Superior temporal gyrus (tissue), 1 donor: ENCODE data around the gene RUBCNL.
A peak's percentile ranks its signal among the peaks of the same experiment; 100 is the strongest.
"Not testable (repeated sequence)": the region's sequence is repeated elsewhere in the genome, so short reads cannot be mapped to it uniquely, and the experiment has no call there.

ENCODE experiments used
- DNase-seq: peaks from one replicate; pipeline ENCODE4 v3.0.0-alpha.2; 2016; ENCODE audit errors: extremely low spot score

RUBCNL gene

DNA sequence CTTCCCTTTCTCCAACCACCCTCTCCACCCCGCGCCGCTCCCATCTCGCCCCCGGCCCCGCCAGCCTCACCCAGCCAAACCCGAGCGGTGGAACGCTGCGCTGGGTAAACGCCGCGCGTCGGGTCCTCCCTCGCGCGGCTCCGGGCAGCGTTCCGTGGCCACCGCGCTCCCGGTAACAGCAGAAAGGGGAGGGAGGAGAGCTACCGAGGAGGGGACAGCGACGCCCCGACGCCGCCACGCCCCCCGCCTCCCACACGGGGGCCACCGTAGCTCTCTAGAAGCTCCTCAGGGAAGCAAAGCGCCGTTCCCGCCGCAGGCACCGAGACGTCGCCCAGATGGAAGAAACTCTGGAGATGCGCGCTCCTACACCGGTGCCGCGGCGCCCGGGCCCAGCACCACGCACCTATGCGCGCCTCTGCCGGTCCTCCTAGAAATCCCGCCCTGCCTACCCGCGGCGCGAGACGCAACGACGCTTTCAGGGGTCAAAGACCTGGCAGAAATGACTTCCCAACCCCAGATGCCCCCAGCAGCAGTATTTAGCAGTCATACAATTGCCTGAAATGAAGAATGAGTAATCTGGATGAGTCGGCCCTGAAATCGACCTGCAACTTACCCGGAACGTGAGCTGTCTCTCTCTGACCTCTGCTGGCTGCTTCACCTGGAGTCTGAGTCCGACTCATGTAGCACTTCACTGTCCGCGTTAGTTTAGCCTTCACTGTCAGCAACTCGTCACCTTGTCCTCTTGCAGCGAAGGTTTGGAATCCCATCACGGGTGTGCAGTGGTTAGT, at the start of gene RUBCNL:
TSS of gene RUBCNL (minus strand) at position 189 of the 788 bp plus-strand sequence. CDS start 14,777 bp downstream, outside the sequence.
- no peak for DNase-seq

DNA sequence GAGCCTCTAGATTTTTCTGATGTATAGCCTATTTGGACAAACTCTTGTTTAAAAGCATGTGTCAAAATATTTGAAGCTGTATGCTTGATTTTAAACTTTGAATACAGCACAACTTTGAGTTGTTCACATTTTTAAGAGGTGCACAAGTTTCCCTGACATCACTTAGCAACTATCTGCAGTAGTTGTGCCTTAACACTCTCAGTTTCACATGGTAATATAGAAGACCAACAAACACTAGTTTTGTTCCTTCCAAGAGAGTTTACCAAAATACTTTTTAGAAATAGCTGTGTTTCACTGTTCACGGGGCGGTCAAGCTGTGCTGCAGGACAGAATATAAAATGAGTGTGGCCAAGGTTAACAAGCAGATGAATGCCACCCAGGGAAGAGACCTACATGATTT, 42.5 kb upstream of the RUBCNL start:
- not testable (repeated sequence) for DNase-seq

DNA sequence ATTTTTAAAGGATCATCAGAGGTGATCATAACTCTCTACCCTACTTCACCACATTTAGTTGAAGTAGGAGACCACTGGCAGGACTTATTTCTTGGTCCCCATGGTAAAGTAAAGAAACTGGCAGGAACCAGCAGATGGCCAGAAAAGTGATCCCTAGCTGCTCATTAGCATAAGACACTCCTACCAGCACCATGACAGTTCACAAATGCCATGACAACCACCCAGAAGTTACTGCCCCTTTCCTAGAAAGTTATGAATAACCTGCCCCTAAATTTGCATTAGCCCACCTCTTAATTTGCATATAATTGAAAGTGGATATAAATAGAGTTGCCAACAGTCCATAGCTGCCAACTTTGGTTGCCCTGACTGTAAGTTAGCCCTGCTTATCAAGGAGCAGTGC, 18.4 kb upstream of the RUBCNL start:
- no peak for DNase-seq

- DNase-seq: no peak
Observed at GRCh38 chr13:46404733-46405100, 17.7 kb upstream of the RUBCNL start.

GRCh38 chr13:46403851-46404732, 17.0 kb upstream of the RUBCNL start:
- DNase-seq: no peak

DNA sequence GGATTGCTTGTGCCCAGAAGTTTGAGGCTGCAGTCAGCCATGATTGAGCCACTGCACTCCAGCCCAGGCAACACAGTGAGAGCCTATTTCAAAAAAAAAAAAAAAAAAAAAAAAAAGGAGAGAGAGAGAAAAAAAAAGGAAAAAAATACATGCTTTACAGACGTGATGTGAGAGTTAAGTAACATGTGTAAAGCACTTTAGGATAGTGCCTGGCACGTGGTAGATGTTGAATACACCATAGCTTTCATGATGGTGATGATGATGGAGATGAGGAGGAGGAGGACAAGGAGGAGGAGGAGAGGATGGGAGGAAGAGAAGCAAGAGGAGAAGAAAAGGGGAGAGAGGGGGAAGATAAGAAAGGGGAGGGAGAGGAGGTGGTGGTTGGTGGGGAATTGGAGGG, 15.1 kb upstream of the RUBCNL start:
- no peak for DNase-seq

DNA sequence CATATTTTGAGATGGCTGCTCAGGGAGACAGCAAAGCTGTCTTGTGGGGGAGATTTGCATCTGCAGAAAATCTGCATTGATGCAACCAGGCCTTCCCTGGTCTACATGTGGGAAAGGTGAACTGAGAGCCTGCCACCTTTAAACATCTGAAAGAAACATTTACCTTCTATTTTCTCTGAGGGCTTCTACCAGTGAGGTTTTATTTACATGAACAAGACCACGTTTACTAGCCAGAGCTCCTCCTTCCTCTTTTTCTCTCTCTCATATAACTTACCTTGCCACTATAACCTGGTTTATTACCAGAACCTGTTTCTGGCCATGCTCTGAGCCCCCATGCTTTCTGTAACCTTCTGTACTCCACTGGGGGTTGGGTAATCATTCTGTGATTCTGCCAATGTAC, 14.4 kb upstream of the RUBCNL start:
- DNase-seq: no peak

- no peak for DNase-seq
Observed at GRCh38 chr13:46396341-46396740, 9.3 kb upstream of the RUBCNL start.

GRCh38 chr13:46392967-46393366, 5.9 kb upstream of the RUBCNL start:
- DNase-seq: no peak

GRCh38 chr13:46389457-46390451, 2.7 kb upstream of the RUBCNL start:
- peak; percentile 95 for DNase-seq

DNA sequence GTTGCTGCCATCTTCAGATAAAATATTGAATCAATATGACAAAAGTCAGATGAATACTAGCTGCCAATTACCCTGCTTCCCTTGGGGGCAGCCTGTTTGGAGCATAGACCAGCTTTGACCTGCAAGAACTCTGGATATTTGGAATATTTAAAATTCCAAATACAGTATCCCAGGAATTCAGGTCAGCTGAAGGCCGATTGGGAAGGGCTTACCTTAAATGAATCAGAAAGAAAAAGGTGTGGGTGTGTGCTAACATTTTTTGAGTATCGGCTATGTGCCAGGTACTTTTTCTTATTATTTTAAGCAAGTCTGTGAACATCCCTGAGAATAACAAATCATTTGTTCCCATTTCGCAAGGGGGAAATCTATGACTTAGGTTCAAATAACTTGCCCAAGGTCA, 1.8 kb upstream of the RUBCNL start:
- DNase-seq: no peak

DNA sequence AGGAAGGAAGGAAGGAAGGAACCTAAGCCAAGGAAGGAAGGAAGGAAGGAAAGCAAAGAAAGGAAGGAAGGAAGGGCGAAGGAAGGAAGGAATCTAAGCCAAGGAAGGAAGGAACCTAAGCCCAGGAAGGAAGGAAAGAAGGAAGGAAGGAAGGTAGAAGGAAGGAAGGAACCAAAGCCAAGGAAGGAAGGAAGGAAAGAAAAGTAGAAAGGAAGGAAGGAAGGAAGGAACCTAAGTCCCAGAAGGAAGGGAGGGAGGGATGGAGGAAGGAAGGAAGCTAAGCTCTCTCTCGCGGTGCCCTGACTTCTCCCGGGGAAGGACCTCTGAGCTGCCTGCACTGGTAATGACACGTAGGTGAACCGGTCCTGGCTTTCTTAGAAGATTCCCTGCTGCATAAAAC, 1.3 kb upstream of the RUBCNL start:
- no peak for DNase-seq

GRCh38 chr13:46386392-46387063, 524 bp downstream of the RUBCNL start:
- no peak for DNase-seq

- DNase-seq: no peak
Observed at GRCh38 chr13:46385946-46386345, 1.1 kb downstream of the RUBCNL start.

- no peak for DNase-seq
Observed at GRCh38 chr13:46383383-46383782, 3.7 kb downstream of the RUBCNL start.

DNA sequence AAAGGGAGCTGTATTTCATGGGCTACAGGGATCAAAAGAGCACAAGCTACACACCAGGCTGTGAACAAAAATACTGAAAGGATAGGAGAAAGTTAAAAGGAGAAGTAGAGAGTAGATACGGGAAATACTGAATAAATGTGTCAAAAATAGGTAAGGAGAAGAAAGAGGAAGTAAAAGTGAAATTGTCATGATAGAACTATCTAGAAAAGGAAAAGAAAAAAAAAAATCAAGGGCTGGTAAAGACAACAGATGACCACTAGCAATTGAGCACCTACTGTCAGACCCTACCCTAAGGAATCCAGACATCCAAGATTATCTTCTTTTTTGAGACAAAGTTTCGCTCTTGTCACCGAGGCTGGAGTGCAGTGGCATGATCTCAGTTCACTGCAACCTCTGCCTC, 4.8 kb downstream of the RUBCNL start:
- no peak for DNase-seq

GRCh38 chr13:46380242-46380641, 6.8 kb downstream of the RUBCNL start:
- no peak for DNase-seq

DNA sequence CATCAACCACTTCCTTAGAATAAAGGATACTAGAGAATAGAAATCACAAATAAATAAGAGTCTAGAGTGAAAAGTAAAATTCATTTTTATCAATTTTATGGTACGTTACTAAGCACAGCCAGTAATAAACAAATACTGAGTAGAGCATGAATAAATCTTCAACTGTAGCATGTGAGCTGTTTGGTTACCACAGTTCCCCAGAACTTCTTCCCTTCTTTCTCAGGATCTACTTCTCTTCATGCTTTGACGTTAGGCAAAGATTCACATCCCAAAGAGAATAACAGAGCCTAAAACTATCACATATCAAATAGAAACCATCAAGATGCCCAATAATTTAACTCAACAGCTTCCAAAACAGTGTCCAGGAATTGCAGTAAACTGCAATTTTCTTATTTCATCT, 7.4 kb downstream of the RUBCNL start:
- DNase-seq: no peak

GRCh38 chr13:46378411-46378810, 8.6 kb downstream of the RUBCNL start:
- DNase-seq: no peak

DNA sequence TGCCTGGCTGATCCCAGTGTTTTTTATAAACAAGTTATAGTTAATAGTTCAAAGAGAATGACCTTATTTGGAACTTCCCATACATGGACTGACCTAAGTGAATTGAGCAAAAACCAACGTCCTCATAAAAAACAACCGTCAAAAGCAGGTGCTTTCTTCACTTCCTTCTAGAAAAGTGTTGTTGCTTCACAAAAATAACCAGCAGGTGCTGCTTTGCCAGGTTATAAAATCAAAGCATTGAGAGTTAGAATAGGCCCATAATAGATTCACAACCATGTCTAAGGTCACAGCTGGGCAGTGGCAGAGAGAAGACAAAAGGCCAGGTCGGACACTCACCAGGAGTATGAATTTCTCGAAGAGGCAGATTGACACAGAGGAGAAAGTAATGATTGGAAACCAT, 9.5 kb downstream of the RUBCNL start:
- no peak for DNase-seq

GRCh38 chr13:46374710-46375109, 12.3 kb downstream of the RUBCNL start:
- no peak for DNase-seq
